GM23338 (cell line): ENCODE measurements around the gene ADRA2B.

Source experiments
- CREB1 ChIP-seq: fragments of 250-450 bp; sonication (Bioruptor Pico); IDR thresholded peaks from 2 replicates; pipeline ENCODE4 v1.5.0; 2020; ENCODE audit warnings: low read depth, mild to moderate bottlenecking, moderate library complexity
- CTCF ChIP-seq, 2 experiments: fragments of 200-600 bp in 1 of 2; sonication (generic) in 1 of 2; conservative IDR thresholded peaks; 2 replicates each; pipeline versions ENCODE4 v1.5.1 to v1.6.1; 2016 to 2017; ENCODE audit warnings: antibody characterized with exemption in 2 of 2, low read depth in 2 of 2, mild to moderate bottlenecking in 2 of 2, moderate library complexity in 1 of 2
- EZH2 ChIP-seq: fragments of 200-600 bp; sonication (generic); IDR thresholded peaks from one replicate; pipeline ENCODE4 v1.8.0; 2017; ENCODE audit warnings: antibody characterized with exemption, mild to moderate bottlenecking, low read depth; ENCODE audit not compliant: unreplicated experiment
- EZH2phosphoT487 ChIP-seq: fragments of 200-600 bp; sonication (generic); IDR thresholded peaks from one replicate; pipeline ENCODE4 v1.8.1; 2018; ENCODE audit warnings: antibody characterized with exemption; ENCODE audit not compliant: unreplicated experiment
- NANOG ChIP-seq: IDR thresholded peaks from 2 replicates; pipeline ENCODE4 v1.6.1; 2016; ENCODE audit warnings: antibody characterized with exemption, borderline replicate concordance
- POLR2AphosphoS5 ChIP-seq: IDR thresholded peaks from 2 replicates; pipeline ENCODE4 v1.6.1; 2016; ENCODE audit warnings: antibody characterized with exemption, low read depth
- ZNF114 ChIP-seq: fragments of 250-450 bp; sonication (Bioruptor Pico); IDR thresholded peaks from 2 replicates; pipeline ENCODE4 v1.5.0; 2020; ENCODE audit warnings: mild to moderate bottlenecking, moderate library complexity
- ZNF462 ChIP-seq: fragments of 250-450 bp; sonication (Bioruptor Pico); IDR thresholded peaks from 2 replicates; pipeline ENCODE4 v1.5.0; 2020; ENCODE audit warnings: mild to moderate bottlenecking, moderate library complexity

GRCh38 chr2:96090196-96090926 is 26.0 kb downstream of the ADRA2B start:
- TF ChIP-seq EZH2 (no peak), CTCF (conservative IDR thresholded peaks at IDR 0.05; ENCODE audit: low read depth in 2 of 2) (no peak), POLR2AphosphoS5 (no peak), ZNF462 (CRISPR knock-in tag) (no peak), EZH2phosphoT487 (no peak), ZNF114 (CRISPR knock-in tag) (no peak), NANOG (no peak), CREB1 (CRISPR knock-in tag) (no peak)
